ENCODE results near the gene PRKCA. TPM values are rescaled to one million over a fixed set of nuclear protein-coding genes. Genes with fewer than 3 reads are reported as not detected.
A peak's percentile ranks its signal among the peaks of the same experiment; 100 is the strongest.

Gene PRKCA
- total RNA-seq, 1 donor = 60.5 TPM

- no peak for DNase-seq (ENCODE audit: low read depth)
- no peak for TF ChIP-seq CTCF (IDR thresholded peaks at IDR 0.05; ENCODE audit: insufficient read depth, low read depth, low read length)
- no peak overlapping the region for H3K4me3 ChIP-seq (ENCODE audit: low read depth, low read length)
These were observed 486.7 kb downstream of the PRKCA start for GRCh38 chr17:66789093-66789492.

GRCh38 chr17:66789961-66790437 is 487.6 kb downstream of the PRKCA start:
- peak; percentile 3 for DNase-seq (ENCODE audit: low read depth)
- no peak for TF ChIP-seq CTCF (IDR thresholded peaks at IDR 0.05; ENCODE audit: insufficient read depth, low read depth, low read length)
- no peak overlapping the region for H3K4me3 ChIP-seq (ENCODE audit: low read depth, low read length)

GRCh38 chr17:66790501-66791061 is 488.2 kb downstream of the PRKCA start:
- DNase-seq (ENCODE audit: low read depth) = peak; percentile 42
- TF ChIP-seq CTCF (IDR thresholded peaks at IDR 0.05; ENCODE audit: insufficient read depth, low read depth, low read length) = no peak

GRCh38 chr17:66791347-66791746 is 488.9 kb downstream of the PRKCA start:
- H3K4me3 ChIP-seq (ENCODE audit: low read depth, low read length) = no peak overlapping the region
- DNase-seq (ENCODE audit: low read depth) = no peak
- no peak for TF ChIP-seq CTCF (IDR thresholded peaks at IDR 0.05; ENCODE audit: insufficient read depth, low read depth, low read length)

More at GRCh38 chr17:66790501-66791061, 488.2 kb downstream of the PRKCA start:
- no peak overlapping the region for H3K4me3 ChIP-seq (ENCODE audit: low read depth, low read length)

- no peak for TF ChIP-seq CTCF (IDR thresholded peaks at IDR 0.05; ENCODE audit: insufficient read depth, low read depth, low read length)
- DNase-seq (ENCODE audit: low read depth) = no peak
- H3K4me3 ChIP-seq (ENCODE audit: low read depth, low read length) = no peak overlapping the region
These were observed 491.4 kb downstream of the PRKCA start for GRCh38 chr17:66793814-66794213.

- DNase-seq (ENCODE audit: low read depth) = no peak
- TF ChIP-seq CTCF (IDR thresholded peaks at IDR 0.05; ENCODE audit: insufficient read depth, low read depth, low read length) = no peak
- H3K4me3 ChIP-seq (ENCODE audit: low read depth, low read length) = no peak overlapping the region
These were observed 493.1 kb downstream of the PRKCA start for GRCh38 chr17:66795486-66795885.
